Cortex of kidney (tissue), 1 donor: ENCODE measurements around the gene ADGRD1.

Experiments used
- DNase-seq: peaks from one replicate; lab custom pipeline; 2025; lab: John Stamatoyannopoulos, UW

The ADGRD1 gene

DNA sequence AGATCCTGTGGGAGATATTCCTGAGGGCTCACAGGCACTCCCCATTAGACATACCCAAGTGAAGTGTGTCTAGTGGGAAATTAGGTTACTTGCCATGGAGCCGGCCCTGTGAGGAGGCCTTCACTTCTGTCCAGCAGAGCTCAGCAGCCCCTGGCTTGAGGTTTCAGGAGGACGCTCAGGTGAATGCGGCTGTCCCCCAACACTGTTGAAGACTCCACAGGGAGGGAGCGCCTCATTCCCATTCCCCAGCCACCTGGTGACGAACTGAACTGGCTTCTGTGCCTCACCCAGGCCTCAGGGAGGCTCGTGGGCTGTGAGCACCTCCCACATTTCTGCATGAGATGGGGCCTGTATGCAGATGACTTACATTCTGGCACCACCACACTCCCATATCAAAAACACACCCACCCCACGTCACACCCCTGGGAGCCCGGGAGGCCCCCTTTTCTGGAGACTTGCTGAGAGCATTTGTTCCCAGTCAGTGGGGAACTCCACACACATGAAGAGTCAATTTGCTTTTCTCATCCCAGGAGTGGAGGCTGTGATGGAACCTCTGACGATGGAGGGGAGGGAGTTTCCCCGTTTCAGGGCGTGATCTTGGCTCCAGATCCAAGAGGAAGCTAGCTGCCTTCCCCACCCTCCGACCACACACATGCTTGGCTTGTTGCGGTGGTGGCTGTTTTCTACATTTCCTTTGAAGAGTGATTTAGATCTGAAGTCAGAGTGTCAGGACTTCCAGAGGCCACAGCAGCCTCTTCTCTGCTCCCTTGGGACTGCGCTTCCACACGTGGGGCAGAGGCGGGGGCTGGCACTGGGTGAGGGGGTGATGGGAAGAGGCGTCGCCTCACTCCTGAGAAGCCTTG, 120.7 kb downstream of the ADGRD1 start:
- DNase-seq: no peak

DNA sequence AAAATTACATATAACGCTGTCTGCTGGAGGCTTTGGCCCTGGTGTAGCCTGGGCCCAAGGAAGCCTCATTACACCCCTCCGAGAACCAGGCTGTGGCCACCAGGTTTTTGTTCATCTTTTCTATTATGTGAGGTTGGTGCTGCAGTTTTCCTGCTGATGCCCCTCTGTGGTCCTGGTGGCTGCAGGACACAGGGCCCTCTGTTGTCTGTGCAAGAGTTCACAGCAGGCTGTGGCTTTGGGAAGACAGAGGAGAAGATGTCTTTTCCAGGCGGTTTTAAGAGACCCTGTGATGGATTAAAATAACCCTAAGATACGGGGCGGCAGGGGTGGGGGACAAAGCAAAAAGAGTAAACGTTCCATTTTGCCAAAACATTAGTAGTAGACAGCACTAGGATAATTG, 121.5 kb downstream of the ADGRD1 start:
- DNase-seq: no peak

DNA sequence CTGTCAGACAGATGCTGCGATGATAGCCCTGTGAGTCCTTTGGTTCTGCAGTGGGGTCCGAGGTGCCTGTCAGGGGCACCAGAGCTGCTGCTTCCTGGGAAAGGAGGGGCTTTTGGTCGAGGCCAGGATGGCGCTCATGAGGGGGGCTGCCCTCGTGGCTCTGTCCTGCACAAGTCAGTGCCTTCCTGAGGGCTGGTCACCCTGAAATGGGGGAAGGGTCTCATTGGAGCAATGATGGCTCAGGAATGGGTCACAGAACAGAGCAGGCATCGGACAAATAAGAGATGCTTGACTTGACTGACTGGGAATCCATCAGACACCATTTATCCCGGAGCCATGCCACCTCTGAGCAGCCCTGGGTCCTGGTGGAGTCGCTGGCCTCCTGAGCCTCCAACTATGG, 121.9 kb downstream of the ADGRD1 start:
- DNase-seq: no peak

DNA sequence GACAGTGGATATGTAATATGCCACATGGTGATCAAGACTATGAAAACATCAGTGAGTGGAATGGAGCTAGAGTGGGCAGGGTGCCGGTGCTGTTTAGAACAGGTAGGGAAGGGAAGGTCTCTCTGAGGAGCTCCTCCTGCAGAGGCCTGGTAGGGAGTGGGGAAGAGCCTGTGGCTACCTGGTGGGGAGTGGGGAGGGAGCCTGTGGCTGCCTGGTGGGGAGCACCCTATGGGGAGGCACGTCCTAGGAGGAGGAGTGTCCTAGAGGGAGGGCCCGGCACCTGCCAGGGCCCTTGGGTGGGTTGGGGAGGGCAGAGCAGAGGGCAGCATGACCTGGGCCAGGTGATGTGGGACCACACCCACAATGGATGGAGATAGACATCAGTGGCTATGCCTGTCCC, 122.6 kb downstream of the ADGRD1 start:
- no peak for DNase-seq

DNA sequence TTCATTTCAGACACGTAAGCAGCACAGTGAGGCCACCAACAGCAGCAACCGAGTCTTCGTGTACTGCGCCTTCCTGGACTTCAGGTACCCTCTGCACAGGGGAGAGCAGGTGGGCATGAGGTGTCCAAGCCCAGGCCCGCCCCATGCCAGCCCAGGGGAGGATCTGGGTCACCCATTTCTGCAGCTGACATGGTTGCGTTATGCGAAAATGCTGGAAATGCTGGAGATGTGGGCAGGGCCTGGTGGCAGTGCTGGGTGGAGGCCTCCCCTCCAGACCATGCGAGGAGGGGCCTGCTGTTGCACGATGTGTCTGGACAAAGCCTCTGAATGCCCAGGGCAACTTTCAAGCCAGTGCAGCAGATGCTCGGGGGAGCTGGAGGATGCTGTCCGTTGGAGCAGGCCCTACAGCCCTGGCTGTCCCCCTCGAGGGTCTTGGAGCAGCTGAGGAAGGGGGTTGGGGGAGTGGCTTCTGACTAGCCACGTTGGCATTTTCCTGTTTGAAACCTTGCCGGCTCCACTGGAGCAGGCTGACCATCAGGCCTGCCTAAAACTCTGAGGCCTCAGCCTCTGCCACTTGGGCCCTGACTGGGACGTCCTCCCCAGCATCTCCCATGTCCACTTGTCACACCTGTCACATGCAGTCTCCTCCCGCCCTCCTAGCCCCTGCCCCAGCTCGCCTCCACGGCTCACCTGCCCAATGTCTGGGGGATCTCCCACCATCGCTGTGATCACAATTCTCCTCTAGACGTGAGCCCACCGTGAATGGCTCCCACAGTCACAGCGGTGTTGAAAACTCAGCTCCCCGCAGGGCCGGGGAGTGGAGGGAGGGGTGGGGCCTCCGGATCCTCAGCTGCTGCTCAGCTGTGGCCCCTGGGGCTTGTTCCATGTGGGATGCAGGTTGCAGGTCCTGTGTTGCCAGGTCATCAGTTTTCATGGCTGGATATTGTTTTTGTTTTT, 123.4 kb downstream of the ADGRD1 start:
- no peak for DNase-seq

DNA sequence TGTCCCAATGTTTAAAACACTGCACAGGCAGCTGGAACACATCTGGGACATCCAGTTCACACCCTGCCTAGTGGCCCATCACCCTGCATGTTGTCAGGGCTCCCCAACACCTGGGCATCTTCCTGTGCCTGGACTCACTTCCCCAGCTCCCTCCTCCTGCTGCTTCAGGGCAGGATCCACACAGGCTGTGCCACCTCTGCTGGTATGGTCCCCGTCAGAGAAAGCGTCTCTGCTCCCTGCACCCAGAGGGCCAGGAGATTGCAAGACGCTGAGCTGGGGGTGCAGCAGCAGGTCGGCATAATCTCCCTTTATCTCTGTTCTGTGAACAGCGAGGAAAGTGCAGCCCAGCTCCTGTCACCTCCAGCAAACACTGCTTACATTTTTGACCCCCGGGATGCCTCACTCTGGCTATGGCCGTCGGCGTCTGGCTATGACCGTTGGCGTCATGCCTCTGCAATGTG, 124.3 kb downstream of the ADGRD1 start:
- DNase-seq: no peak

DNA sequence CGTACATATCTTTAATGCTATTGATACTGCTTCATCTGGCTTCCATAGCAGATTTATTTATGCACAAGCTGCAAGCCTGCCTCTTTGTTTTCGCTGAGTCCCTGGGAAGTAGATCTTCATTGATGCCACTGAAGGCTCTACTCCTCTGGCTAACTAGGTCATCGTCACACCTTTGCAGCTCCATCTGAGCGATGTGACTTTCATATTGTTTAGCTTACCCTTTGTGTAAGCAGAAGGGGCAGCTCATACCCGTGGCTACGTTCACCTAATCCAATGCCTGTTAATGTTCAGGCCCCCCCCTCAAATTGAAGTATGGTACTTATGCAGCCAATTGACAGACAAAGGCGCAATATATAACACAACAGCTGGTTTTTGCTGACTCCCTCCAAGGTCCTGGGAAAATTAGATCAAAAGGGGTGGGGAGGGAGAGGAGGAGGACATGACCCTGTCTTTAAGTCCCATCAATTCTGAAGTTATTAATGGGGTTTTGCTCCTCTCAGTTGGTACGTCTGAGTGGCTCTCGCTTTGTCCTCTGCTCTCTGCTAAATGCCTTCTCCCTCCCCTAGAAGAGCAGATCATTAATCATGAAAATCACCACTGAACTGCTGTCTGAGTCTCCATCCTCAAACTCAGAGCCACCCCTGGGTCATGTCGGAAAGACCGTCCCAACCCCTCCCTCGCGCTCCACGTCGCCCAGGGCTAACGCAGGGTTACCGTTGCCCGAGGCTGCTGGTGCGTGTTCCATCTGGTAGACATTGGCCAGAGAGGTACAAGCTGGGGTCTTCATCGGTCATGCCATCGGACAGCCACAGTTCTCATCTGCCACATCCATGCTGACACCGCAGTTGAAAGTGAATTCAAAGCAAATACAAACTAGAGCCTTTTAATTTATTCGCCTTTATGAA, 128.8 kb downstream of the ADGRD1 start:
- DNase-seq: no peak

DNA sequence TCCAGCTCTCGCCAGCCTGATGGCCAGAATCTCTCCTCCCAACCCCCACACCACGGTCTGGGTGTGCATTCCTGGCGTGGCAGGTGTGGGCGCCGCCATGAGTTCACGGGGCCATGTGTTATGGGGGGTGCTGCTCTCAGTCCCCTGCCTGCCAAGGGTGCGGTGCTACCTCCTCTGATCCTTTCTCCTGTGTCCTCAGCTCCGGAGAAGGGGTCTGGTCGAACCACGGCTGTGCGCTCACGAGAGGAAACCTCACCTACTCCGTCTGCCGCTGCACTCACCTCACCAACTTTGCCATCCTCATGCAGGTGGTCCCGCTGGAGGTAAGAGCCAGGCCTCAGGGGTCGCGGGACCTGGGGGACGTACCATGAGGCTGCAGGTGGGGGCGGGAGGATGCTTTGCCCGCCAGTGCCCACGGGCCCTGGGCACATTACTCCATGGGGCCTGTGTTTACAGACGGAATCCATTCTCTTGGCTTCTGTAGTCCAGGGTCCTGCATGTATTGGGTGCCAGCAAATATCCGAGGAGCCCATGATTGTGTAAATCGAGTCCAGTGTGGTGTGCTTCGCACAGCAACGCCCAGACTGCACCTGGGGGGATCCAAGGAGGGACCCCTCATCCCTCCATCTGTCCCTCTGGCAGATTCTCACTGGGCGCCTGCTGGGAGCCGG, 130.8 kb downstream of the ADGRD1 start:
- no peak for DNase-seq

DNA sequence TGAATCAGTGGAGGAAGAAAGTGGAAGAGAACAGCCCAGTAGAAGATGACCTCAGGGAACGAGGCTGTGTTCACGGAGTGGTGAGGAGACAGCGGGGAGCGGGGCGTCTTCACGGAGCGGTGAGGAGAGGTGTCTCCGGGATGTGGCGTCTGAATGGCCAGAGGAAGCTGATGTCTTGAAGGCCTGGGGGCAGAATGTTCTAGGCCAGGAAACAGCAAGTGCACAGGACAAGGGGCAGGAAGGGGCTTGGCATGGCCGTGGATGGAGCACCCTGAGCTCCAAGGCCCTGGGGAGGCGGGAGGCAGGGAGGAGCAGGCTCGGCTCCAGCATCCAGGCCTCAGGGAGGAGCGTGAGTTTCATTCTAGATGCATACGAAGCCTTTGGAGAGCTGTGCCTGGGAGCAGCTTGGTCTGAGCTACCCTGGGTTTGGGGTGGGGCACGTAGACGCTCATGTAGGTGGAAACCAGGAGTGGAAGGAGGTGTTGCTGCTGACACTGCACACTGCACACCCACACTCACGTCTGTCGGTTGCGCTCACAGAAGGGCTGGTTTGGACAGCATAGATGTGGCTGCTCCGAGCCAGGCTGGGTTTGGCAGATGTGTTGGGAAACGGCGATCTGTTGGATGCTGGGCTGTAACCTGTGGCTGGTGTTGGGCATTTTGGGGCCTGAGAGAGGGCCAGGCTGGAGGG, 131.6 kb downstream of the ADGRD1 start:
- DNase-seq: no peak

DNA sequence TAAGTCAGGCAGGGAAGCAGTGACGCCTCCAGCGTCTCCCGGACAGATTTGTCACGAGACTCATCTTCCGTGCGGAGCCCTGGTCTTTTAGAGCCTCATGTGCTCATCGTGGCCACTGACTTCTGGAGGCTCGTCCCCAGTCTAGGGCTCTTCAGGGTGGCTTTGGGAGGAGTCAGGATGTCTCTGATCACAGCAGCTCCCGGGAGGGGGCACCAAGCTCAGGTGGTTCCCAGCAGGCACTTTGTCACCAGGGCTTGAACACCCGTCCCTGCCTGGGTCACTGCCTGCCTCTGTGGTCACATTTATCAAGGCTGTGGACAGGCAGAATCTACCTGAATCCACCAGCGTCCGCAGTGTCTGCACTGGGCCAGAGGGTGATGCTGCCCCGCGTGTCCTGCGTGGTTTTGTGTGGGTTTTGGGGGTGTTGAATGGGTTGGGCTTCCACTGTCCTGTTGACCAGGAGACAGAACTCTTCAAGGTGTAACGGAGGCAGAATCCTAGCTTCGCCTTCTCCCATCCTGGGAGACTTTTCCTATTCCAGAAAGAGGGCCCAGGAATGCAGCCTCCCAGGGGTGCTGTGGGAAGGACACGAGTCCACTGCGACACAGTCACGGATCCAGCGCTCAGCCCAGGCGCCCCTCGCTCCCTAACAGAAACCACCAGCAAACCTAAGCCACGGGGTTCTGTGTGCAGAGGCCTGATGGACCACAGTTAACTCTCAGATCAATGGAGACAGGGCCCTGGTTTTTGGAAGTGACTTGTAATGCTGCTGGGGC, 132.3 kb downstream of the ADGRD1 start:
- no peak for DNase-seq

DNA sequence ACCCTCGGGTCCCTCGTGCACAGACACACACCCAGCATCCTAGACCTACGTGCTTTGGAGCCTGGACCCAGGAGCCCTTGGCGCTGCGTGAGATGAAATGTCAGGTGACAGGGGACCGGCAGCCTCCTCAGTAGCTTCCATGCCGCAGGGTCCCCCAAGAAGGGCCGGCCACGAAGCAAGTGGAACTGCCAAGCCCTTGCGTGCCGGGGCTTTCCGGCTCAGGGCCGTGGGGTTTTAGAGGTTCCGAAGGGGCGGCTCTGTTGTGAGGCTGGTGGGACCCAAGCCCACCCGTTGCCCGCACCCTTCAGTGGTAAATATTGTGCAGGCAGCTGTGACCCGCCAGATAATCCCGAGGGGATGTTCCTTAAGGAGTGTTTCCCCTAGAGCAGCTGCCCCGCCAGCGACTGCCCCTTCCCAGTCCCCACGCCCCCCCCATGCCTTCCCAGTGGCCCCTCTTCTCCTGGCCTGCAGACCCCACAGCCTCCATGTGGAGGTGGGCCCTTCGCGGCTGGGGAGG, 133.7 kb downstream of the ADGRD1 start:
- DNase-seq: no peak

DNA sequence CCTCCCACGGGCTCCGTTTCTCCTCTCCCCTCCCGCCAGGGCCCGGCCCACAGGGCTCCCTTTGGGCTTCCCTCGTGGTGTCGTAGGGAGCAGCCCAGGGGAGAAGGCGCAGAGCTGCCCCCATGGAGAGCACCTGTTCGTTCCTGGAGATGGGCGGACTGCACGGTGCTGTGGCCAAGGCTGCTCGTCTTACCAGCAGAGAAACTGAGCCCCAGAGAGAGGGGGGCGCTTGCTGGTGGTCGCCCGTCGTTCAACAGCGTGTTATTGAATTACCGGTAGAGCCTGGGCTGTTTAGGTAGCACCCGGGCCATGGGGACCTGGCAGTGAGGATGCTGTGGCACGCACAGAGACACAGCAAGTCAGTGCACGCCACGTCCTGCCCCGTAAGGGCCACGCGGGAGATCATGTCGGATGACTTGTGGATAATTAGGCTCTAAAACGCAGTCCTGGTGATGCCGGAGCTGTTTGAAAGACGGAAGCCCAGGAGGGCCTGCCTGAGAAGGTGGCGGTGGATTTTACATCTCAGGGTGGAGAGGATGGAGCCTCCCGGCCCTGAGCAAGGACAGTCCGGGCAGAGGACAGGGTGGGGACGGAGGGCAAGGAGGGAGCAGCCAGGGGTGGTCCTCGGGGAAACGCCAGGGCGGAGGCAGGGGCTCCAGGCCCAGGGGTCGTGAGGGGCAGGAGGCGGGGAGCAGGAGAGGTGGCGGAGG, 134.4 kb downstream of the ADGRD1 start:
- DNase-seq: no peak

DNA sequence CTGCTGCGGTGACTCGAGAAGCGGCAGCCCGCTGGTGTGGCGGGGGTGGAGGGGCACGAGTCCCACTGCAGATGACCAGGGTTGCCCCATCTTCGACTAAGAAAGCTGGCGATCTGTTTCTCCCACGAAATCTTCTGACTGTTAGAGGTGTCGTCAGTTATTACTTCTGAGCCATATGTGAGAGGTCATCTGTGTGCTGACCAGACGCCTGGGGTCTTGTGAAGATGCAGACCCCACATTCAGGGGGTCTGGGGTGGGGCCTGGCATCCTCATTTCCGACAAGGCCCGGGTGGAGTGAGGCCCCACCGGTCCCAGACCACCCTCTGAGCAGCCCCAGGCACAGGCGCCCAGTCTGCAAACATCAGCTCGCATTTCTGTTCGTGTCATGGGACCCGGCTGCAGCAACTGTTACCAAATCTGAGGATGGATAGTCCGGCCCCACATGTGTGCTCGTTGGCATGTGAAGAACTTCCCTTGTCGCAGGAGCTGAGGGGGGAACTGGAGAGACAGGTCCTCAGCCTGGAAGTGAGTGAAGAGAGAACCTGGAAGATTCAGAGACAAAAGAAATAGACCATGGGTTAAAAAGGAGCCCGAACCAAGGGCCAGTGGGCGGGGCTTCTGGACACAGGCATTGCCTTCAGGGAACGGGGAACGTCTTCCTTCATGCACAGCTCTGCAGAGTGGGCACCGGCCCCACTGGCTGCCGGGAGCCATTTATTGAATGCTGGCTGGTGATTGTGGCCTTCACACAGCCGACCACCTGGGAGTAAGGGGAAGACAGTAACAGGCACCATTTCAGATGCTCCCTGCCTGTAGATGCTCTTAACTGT, 135.2 kb downstream of the ADGRD1 start:
- DNase-seq: no peak

DNA sequence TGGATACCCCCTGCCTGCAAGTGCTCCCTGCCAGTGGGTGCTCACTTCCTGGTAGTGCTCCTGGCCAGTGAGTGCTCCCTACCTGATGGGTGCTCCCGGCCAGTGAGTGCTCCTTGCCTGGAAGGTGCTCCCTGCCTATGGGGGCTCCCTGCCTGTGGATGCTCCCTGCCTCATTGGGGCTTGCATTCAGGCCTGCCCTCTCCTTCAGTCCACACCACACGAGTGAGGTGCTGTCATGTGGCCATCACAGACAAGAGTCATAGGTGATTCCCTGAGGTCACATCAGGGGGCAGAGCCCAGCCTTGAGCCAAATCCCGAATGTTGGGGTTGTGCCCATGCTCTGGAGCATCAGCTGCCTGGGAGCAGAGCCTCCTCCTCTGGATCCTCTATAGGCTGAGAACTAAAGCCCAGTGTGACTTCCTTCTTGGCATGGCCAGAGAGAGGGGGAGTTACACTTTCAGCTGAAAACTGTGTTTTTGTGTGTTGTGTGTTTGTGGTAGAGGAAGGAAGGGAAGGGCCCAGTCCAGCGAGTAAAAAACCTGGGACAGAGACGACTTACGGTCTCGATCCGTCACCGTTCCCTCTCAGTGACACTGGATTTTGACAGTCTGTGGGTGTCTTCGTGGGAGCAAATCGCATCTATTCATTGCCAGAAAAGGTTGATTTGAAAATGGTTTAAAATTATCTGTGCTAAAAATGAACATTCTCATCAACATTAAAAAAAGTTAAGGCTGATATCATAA, 136.0 kb downstream of the ADGRD1 start:
- DNase-seq: no peak

DNA sequence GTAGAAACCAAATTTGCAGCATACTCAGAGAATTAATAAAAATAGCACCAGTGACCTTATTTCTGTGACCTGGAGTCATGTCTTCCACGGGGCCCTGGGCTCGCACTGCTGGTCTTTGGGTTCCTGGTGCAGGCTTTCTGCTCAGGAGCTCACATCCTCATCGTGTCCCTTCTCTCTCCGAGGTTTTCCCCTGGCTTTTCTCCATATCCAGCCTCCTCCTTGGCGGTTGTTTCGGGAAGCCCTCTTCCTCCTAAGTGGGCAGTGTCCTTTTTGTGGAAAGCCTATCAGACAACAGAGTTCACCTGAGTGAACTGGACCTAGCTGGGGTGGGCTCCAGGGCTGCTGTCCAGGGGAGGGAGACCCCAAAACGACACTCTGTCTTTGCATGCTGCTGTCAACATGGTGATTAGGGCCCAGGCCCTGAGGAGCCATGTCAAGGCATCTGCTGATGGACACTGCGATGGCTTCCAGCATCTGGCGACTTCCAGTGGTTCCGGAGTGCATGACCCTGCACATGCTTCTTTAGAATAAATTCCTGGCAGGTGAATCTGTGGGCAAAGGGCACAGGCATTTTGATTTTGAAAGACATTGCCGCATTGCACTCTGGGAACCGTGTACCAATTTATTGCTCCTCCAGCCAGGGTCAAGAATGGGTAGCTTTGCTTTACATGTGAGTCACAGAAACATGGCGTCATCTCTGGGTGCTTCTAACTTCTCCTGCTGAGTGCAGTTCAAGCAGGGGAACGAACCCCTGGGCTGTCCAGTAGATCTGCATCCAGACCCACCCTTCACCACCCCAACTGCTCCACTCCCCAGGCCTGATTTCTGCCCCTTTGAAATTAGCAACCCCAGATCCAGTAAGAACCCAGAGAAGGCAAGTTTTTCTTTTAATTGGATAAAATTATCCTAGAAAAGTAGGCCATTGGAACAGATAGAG, 136.8 kb downstream of the ADGRD1 start:
- DNase-seq: no peak

DNA sequence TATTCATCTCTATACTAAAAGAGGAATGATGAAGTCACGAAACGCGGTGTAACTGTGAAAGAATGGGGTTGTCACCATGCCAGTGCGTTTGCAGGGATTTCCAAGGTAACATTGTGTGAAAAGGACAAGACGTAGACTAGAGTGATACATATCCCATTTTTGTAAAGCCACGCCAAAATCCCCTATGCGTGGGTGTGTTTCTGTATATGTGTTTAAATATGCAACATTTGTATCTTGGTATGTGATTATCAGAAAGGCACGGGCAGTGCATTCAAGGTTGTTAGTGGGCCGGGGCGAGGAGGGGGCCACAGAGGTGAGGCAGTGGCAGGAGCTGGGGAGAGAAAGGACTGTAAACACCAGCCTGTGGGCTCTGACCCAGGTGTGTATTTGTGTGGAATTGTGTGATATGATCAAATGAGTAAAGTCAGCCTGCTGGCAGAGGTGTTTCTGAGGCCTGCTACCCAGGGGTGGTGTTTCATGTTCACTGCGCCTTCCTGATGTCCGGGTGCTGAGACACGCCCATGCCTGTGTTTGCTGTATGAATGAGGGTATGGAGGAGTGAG, 137.8 kb downstream of the ADGRD1 start:
- DNase-seq: no peak
